Skeletal muscle satellite cell (primary cell): Measurements from ENCODE around the gene KLF16.

ENCODE experiments used
- H3K27me3 ChIP-seq: 2 replicates; pipeline ENCODE4 v1.7.0; 2013; ENCODE audit warnings: low read length; ENCODE audit not compliant: control insufficient read depth, insufficient read depth
- H3K36me3 ChIP-seq: 2 replicates; pipeline ENCODE4 v1.7.0; 2013; ENCODE audit warnings: mild to moderate bottlenecking, control low read depth, low read length; ENCODE audit not compliant: insufficient read depth
- H3K4me1 ChIP-seq: 2 replicates; pipeline ENCODE4 v1.7.0; 2013; ENCODE audit warnings: low read length; ENCODE audit not compliant: control insufficient read depth, insufficient read depth
- H3K4me2 ChIP-seq: 2 replicates; pipeline ENCODE4 v1.7.0; 2013; ENCODE audit warnings: mild to moderate bottlenecking, low read length
- H3K4me3 ChIP-seq: 2 replicates; pipeline ENCODE4 v1.7.0; 2013; ENCODE audit warnings: low read length
- H3K9ac ChIP-seq: 2 replicates; pipeline ENCODE4 v1.7.0; 2013; ENCODE audit warnings: mild to moderate bottlenecking, low read depth, low read length, moderate library complexity
- H3K9me3 ChIP-seq: replicated peaks from 2 replicates; pipeline ENCODE4 v1.7.0; 2013; ENCODE audit warnings: mild to moderate bottlenecking, control low read depth, low read length

Gene KLF16

GRCh38 chr19:1804858-1805257, 58.5 kb downstream of the KLF16 start:
- no peaks in the 10 kb centered on the region for H3K4me1 ChIP-seq
- no peaks in the 10 kb centered on the region for H3K27me3 ChIP-seq
- H3K9me3 ChIP-seq: no peaks in the 10 kb centered on the region
- H3K4me2 ChIP-seq: no peak overlapping the region
- no peak overlapping the region for H3K9ac ChIP-seq
- peaks cover 5% of the 10 kb centered on the region for H3K36me3 ChIP-seq
- no peak overlapping the region for H3K4me3 ChIP-seq
